SK-N-SH (cell line): ENCODE data around the gene ASS1. TPM values are rescaled to one million over a fixed set of nuclear protein-coding genes. Genes with fewer than 3 reads are reported as not detected.

Experiments used
- CTCF ChIA-PET: fragments of 300-600, 350-600 bp; formaldehyde crosslinking; extraction: SDS; loops from one replicate; lab custom pipeline; 2021; lab: Yijun Ruan, JAX
- POLR2A ChIA-PET: fragments of 350-600 bp; sonication (Branson Sonifier 250); formaldehyde crosslinking; extraction: SDS; loops from one replicate; lab custom pipeline; 2020; ENCODE audit warnings: antibody characterized with exemption, inconsistent platforms; lab: Yijun Ruan, JAX
- DNase-seq: peaks from one replicate; pipeline ENCODE4 v3.0.0; 2012
- H2AFZ ChIP-seq: fragments of 200-600 bp; sonication (generic); 2 replicates; pipeline ENCODE4 v1.8.1; 2016; ENCODE audit warnings: antibody characterized with exemption, mild to moderate bottlenecking, low read depth
- H3F3A ChIP-seq: fragments of 200-600 bp; sonication (generic); replicated peaks from 2 replicates; pipeline ENCODE3; 2016; ENCODE audit warnings: antibody characterized with exemption, mild to moderate bottlenecking; ENCODE audit not compliant: insufficient read depth
- H3K27ac ChIP-seq, 2 experiments: fragments of 200-500 bp in 1 of 2; fragments of 200-600 bp in 1 of 2; sonication (Bioruptor generic) in 1 of 2; sonication (generic), shearing (Covaris generic) in 1 of 2; 2 replicates each; pipeline versions ENCODE4 v1.5.1 to v1.6.1; 2014 to 2016; ENCODE audit warnings: low read depth in 2 of 2, inconsistent platforms in 1 of 2, low read length in 1 of 2, mild to moderate bottlenecking in 1 of 2, mixed read lengths in 1 of 2
- H3K27me3 ChIP-seq: fragments of 200-600 bp; sonication (generic), shearing (Covaris generic); 2 replicates; pipeline ENCODE4 v1.6.1; 2016; ENCODE audit warnings: mixed run types; ENCODE audit not compliant: insufficient read depth
- H3K36me3 ChIP-seq, 2 experiments: fragments of 200-500 bp in 1 of 2; fragments of 200-600 bp in 1 of 2; sonication (Bioruptor generic) in 1 of 2; sonication (generic) in 1 of 2; replicated peaks in 1 of 2; 2 replicates each; pipeline versions ENCODE3 to v1.5.1; 2014 to 2016; ENCODE audit warnings: low read length in 1 of 2, mild to moderate bottlenecking in 1 of 2; ENCODE audit not compliant: insufficient read depth in 2 of 2, control insufficient read depth in 1 of 2
- H3K4me1 ChIP-seq, 2 experiments: fragments of 200-500 bp in 1 of 2; fragments of 200-600 bp in 1 of 2; sonication (Bioruptor generic) in 1 of 2; sonication (generic), shearing (Covaris generic) in 1 of 2; 2 replicates each; pipeline versions ENCODE4 v1.5.1 to v1.6.1; 2014 to 2016; ENCODE audit warnings: low read depth in 1 of 2, low read length in 1 of 2, mixed run types in 1 of 2; ENCODE audit not compliant: insufficient read depth in 2 of 2, control insufficient read depth in 1 of 2
- H3K4me2 ChIP-seq: fragments of 200-600 bp; sonication (generic), shearing (Covaris generic); 2 replicates; pipeline ENCODE4 v1.6.1; 2017; ENCODE audit warnings: mixed run types
- H3K4me3 ChIP-seq, 2 experiments: fragments of 200-500 bp in 1 of 2; fragments of 200-600 bp in 1 of 2; sonication (Bioruptor generic) in 1 of 2; sonication (generic), shearing (Covaris generic) in 1 of 2; 2 replicates each; pipeline versions ENCODE4 v1.5.1 to v1.8.1; 2014 to 2016; ENCODE audit warnings: low read depth in 2 of 2, inconsistent platforms in 1 of 2, low read length in 1 of 2, mild to moderate bottlenecking in 1 of 2, mixed read lengths in 1 of 2, moderate library complexity in 1 of 2
- H3K79me2 ChIP-seq: fragments of 200-600 bp; sonication (generic); 2 replicates; pipeline ENCODE4 v1.8.1; 2017; ENCODE audit warnings: mild to moderate bottlenecking; ENCODE audit not compliant: insufficient read depth
- H3K9ac ChIP-seq: fragments of 200-600 bp; sonication (generic); 2 replicates; pipeline ENCODE4 v1.6.1; 2017; ENCODE audit warnings: mixed run types
- H3K9me2 ChIP-seq: fragments of 200-600 bp; sonication (generic); 2 replicates; pipeline ENCODE4 v1.6.1; 2017; ENCODE audit warnings: mixed run types
- H3K9me3 ChIP-seq: fragments of 200-600 bp; sonication (generic); 2 replicates; pipeline ENCODE4 v1.6.1; 2017; ENCODE audit warnings: mixed run types, mild to moderate bottlenecking, moderate library complexity
- H4K20me1 ChIP-seq: fragments of 200-600 bp; sonication (generic); 2 replicates; pipeline ENCODE4 v1.6.1; 2017; ENCODE audit warnings: mild to moderate bottlenecking, mixed run types; ENCODE audit not compliant: insufficient read depth
- CTCF ChIP-seq: fragments of 200-600 bp; sonication (generic); IDR thresholded peaks from 2 replicates; pipeline ENCODE4 v1.6.1; 2017; ENCODE audit warnings: antibody characterized with exemption, mild to moderate bottlenecking, moderate library complexity
- FOSL2 ChIP-seq: IDR thresholded peaks from 2 replicates; pipeline ENCODE4 v1.4.0; 2012; ENCODE audit warnings: low read depth, mild to moderate bottlenecking, moderate library complexity, borderline replicate concordance
- GABPA ChIP-seq: IDR thresholded peaks from 2 replicates; pipeline ENCODE4 v1.4.0; 2012; ENCODE audit warnings: low read depth, mild to moderate bottlenecking
- MAX ChIP-seq: IDR thresholded peaks from 2 replicates; pipeline ENCODE4 v1.4.0; 2012; ENCODE audit warnings: low read depth
- MXI1 ChIP-seq: IDR thresholded peaks from 2 replicates; pipeline ENCODE4 v1.6.1; 2012; ENCODE audit warnings: mild to moderate bottlenecking, low read depth, low read length, improper control_type of control experiment
- NFIC ChIP-seq: IDR thresholded peaks from 2 replicates; pipeline ENCODE4 v1.4.0; 2012; ENCODE audit warnings: borderline replicate concordance
- NRF1 ChIP-seq: IDR thresholded peaks from 2 replicates; pipeline ENCODE4 v1.6.1; 2012; ENCODE audit warnings: low read depth, mild to moderate bottlenecking, low read length
- PBX3 ChIP-seq: IDR thresholded peaks from 2 replicates; pipeline ENCODE4; 2012
- POLR2AphosphoS5 ChIP-seq: IDR thresholded peaks from 2 replicates; pipeline ENCODE4 v1.6.1; 2012; ENCODE audit warnings: low read depth, low read length
- RCOR1 ChIP-seq: fragments of 150-350 bp; IDR thresholded peaks from 2 replicates; pipeline ENCODE4 v1.6.1; 2017; ENCODE audit warnings: antibody characterized with exemption, low read length
- REST ChIP-seq: IDR thresholded peaks from 2 replicates; pipeline ENCODE4 v1.6.1; 2012; ENCODE audit warnings: mild to moderate bottlenecking, low read depth, low read length, moderate library complexity
- RFX5 ChIP-seq: IDR thresholded peaks from 2 replicates; pipeline ENCODE4 v1.6.1; 2012; ENCODE audit warnings: mild to moderate bottlenecking, improper control_type of control experiment, low read length
- SIN3A ChIP-seq: IDR thresholded peaks from 2 replicates; pipeline ENCODE4 v1.6.1; 2012; ENCODE audit warnings: low read depth, mild to moderate bottlenecking, low read length, moderate library complexity, borderline replicate concordance
- USF2 ChIP-seq: fragments of 150-350 bp; IDR thresholded peaks from 2 replicates; pipeline ENCODE4 v1.6.1; 2017; ENCODE audit warnings: antibody characterized with exemption, low read length, low read depth, borderline replicate concordance
- ZBTB33 ChIP-seq: IDR thresholded peaks from 2 replicates; pipeline ENCODE4 v1.4.0; 2012; ENCODE audit warnings: low read depth, borderline replicate concordance
- WGBS: methylation state at CpG from one replicate; pipeline ENCODE4 v1.1.6; 2017; ENCODE audit warnings: low lambda C conversion rate; 5-methylcytosine and 5-hydroxymethylcytosine counted together
- polyA plus RNA-seq, 3 experiments: library from polyadenylated mRNA; depleted of rRNA; stranded (reverse); fragments of >200 nt; gene quantifications; 2 replicates each; pipeline ENCODE4 v1.2.3, GENCODE V29; 2012

Gene ASS1
- polyA plus RNA-seq, 1 of the 3 experiments (the other 2 are of a cell fraction): 0.59 TPM

- TF ChIP-seq ZBTB33 (no peak), NFIC (no peak), PBX3 (no peak), FOSL2 (no peak)
Observed at GRCh38 chr9:130409246-130409645, 35.5 kb upstream of the ASS1 start (continued).

- CTCF ChIA-PET: no interaction called here
- H3K4me1 ChIP-seq: peaks cover 0 to 4% of the 10 kb centered on the region in 2 experiments; a peak in 1 of 4 replicates
- TF ChIP-seq POLR2AphosphoS5 (no peak), NRF1 (no peak), MAX (no peak), SIN3A (no peak), RCOR1 (no peak), MXI1 (no peak), RFX5 (no peak), REST (no peak), USF2 (no peak), GABPA (no peak), CTCF (no peak)
Observed at GRCh38 chr9:130410443-130410842, 34.3 kb upstream of the ASS1 start.

More at GRCh38 chr9:130410443-130410842, 34.3 kb upstream of the ASS1 start:
- no peaks in the 10 kb centered on the region for H3K36me3 ChIP-seq
- 80% methylated on average over 10 of the region's 12 CpGs for WGBS
- POLR2A ChIA-PET: no interaction called here
- no peak overlapping the region for H3K27ac ChIP-seq
- H3K4me3 ChIP-seq: no peak overlapping the region
- H3K27me3 ChIP-seq: 0 out of 2 replicates have a peak, but pooled peaks cover 4% of the 10 kb centered on the region
- no peak for DNase-seq
- no peak overlapping the region for H3K4me2 ChIP-seq
- no peaks in the 10 kb centered on the region for H3F3A ChIP-seq
- H3K9me2 ChIP-seq: no peaks in the 10 kb centered on the region
- H3K9ac ChIP-seq: no peak overlapping the region
- no peaks in the 10 kb centered on the region for H3K79me2 ChIP-seq
- H4K20me1 ChIP-seq: no peaks in the 10 kb centered on the region
- H3K9me3 ChIP-seq: no peaks in the 10 kb centered on the region
- no peak overlapping the region for H2AFZ ChIP-seq
